Measurements from ENCODE around the gene SUZ12. TPM values are rescaled to one million over a fixed set of nuclear protein-coding genes. Genes with fewer than 3 reads are reported as not detected.
A peak's percentile ranks its signal among the peaks of the same experiment; 100 is the strongest.
"Not testable (repeated sequence)": the region's sequence is repeated elsewhere in the genome, so short reads cannot be mapped to it uniquely, and the experiment has no call there.

The SUZ12 gene
- total and polyA plus RNA-seq, 2 experiments from 2014 or later, result 11.8 to 16.7 TPM

DNA sequence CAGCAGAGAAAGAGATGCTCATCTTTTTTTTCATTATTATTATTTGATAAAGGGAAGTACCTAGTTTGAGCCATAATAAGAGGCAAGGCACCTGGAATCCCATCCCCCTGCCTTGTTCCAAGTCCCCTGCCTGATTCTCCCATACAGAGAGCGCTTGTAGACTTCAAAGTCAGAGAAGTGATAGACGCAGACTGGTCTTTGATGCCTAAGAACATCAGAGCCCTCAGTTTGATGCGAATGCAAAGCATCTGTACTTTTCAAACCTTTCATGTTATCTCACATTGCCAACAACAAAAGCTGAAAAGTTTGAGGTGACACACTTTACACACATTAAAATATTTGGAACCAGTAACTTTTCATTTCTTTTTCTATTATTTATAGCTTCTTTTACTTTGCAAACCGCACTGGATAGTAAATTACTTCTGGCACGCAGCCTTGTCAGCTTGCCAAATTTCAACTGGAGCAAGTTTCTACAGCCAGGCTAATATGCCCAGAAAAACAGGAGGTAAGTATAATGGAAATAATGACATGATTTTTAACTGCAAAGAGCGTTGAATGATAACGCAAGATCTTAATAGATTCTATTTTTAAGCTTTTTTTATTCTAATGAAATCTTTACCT is 29.4 kb upstream of the SUZ12 start:
- H3K4me1 ChIP-seq (ENCODE audit: low read depth), result no peaks in the 10 kb centered on the region
- H3K4me3 ChIP-seq, result no peak overlapping the region
- TF ChIP-seq, protein P1, sequence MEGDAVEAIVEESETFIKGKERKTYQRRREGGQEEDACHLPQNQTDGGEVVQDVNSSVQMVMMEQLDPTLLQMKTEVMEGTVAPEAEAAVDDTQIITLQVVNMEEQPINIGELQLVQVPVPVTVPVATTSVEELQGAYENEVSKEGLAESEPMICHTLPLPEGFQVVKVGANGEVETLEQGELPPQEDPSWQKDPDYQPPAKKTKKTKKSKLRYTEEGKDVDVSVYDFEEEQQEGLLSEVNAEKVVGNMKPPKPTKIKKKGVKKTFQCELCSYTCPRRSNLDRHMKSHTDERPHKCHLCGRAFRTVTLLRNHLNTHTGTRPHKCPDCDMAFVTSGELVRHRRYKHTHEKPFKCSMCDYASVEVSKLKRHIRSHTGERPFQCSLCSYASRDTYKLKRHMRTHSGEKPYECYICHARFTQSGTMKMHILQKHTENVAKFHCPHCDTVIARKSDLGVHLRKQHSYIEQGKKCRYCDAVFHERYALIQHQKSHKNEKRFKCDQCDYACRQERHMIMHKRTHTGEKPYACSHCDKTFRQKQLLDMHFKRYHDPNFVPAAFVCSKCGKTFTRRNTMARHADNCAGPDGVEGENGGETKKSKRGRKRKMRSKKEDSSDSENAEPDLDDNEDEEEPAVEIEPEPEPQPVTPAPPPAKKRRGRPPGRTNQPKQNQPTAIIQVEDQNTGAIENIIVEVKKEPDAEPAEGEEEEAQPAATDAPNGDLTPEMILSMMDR (IDR thresholded peaks at IDR 0.05; ENCODE audit: low read depth, low read length), result no peak
- H3K9me3 ChIP-seq (ENCODE audit: low read depth), result no peaks in the 10 kb centered on the region
- peak in 1 of 2 donors; percentile 72 for DNase-seq (ENCODE audit: low read depth in 1 of 2, low spot score in 1 of 2)
- H3K27me3 ChIP-seq, result no peaks in the 10 kb centered on the region
- no peaks in the 10 kb centered on the region for H3K36me3 ChIP-seq
- no peak overlapping the region for H3K27ac ChIP-seq

DNA sequence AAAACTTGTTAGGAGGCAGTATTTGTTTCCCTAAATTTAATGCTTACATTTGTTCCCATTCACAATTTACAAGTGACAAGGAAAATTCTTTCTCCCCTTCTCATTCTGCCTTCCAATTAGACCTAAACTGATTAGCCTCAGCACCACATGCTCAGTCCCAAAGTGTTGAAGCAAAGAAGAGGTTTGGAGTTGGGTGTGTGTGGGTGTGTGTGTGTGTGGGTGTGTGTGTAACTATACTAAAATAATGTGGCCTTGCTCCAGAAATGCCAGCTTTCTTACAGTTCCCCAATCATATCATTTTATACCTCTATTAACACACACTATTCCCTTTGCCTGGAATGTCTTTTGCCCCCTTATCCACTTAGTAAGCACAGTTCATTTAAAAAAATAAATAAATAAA is 28.4 kb upstream of the SUZ12 start:
- Histone ChIP-seq H3K27me3 (no peaks in the 10 kb centered on the region), H3K4me3 (no peak overlapping the region), H3K36me3 (no peaks in the 10 kb centered on the region), H3K4me1 (ENCODE audit: low read depth) (no peaks in the 10 kb centered on the region), H3K27ac (no peak overlapping the region), H3K9me3 (ENCODE audit: low read depth) (no peaks in the 10 kb centered on the region)
- TF ChIP-seq, protein P1 (IDR thresholded peaks at IDR 0.05; ENCODE audit: low read depth, low read length), result no peak
- DNase-seq (ENCODE audit: low read depth in 1 of 2, low spot score in 1 of 2), result no peak

DNA sequence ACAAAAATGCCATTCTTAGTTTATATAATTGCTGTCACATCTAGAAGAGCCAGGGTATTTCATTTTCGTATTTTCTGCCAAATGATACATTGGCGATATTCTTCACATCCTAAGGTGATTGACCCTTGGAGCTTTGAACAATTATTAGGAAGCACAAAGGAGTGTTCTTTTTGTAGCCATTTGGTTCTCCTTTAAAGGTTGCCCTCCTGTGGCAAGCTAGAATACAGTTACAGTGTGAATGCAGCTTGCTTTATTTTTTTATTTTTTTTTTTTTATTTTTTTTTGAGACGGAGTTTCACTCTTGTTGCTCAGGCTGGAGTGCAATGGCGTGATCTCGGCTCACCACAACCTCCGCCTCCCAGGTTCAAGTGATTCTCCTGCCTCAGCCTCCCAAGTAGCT is 24.1 kb upstream of the SUZ12 start:
- not testable (repeated sequence) for H3K9me3 ChIP-seq (ENCODE audit: low read depth); H3K4me3 ChIP-seq; H3K27me3 ChIP-seq; H3K4me1 ChIP-seq (ENCODE audit: low read depth); H3K27ac ChIP-seq; H3K36me3 ChIP-seq
- DNase-seq (ENCODE audit: low read depth in 1 of 2, low spot score in 1 of 2), result peak; percentile 18 to 35
- TF ChIP-seq, protein P1 (IDR thresholded peaks at IDR 0.05; ENCODE audit: low read depth, low read length), result peak; percentile 36

DNA sequence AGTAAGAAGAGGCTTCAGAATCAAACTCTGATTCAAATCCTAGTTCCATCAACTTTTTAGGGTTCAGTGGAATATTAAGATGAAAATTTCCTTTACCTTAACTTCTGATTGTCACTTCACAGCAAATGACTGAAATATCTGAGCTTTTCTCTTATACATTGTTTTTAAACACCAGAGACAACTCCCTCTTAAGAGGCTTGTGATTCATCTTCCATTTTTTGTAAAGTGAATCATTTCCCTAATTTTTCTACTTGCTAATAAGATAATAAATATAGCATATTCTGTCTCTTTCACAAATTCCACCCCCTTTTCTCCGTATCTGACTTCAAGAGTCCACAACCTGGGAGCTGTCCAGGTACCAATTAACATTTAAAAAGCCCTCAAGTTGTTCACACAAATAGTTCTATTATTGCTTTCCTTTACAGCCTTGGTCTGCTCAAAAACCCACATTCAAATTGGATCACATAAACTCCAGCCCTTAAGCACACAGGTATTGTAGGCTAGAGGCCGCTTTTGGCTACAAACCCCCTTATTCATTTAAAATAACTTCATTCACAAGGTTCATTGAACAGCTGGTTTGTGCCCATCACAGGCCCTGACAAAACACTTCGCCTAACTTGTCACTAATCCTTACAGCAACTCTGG is 21.2 kb upstream of the SUZ12 start:
- Histone ChIP-seq H3K4me1 (ENCODE audit: low read depth) (no peaks in the 10 kb centered on the region), H3K4me3 (no peak overlapping the region), H3K36me3 (no peaks in the 10 kb centered on the region), H3K9me3 (ENCODE audit: low read depth) (no peaks in the 10 kb centered on the region), H3K27me3 (no peaks in the 10 kb centered on the region), H3K27ac (no peak overlapping the region)
- TF ChIP-seq, protein P1 (IDR thresholded peaks at IDR 0.05; ENCODE audit: low read depth, low read length), result no peak
- no peak for DNase-seq (ENCODE audit: low read depth in 1 of 2, low spot score in 1 of 2)

DNA sequence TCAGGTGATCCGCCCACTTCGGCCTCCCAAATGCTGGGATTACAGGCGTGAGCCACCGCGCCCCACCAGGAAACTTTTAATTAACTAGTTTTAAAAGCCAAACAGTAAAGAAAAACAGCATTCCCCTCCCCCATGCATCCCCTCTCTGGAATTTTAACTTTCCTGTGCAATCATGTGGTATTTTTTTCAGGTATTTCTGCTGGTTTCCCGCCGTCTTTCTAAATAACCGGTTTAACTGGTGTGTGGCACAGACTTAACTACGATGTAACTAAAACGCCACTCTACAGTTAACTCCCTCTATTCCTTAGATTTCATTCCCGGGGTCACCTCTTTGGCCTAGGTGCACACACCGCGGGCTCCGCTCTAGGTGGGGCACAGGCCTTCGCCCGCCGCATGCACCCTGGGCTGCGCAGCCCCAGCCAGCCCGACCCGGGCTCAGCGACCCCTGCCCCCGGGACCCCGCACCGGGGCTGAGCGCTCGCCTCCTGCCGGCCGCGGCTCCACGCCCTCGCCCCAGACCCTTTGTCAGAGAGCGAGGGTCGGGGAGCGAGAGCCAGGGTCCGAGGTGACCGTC is 20.2 kb upstream of the SUZ12 start:
- TF ChIP-seq, protein P1 (IDR thresholded peaks at IDR 0.05; ENCODE audit: low read depth, low read length), result no peak
- Histone ChIP-seq H3K9me3 (ENCODE audit: low read depth) (no peaks in the 10 kb centered on the region), H3K4me1 (ENCODE audit: low read depth) (no peaks in the 10 kb centered on the region), H3K4me3 (no peak overlapping the region), H3K27ac (no peak overlapping the region), H3K36me3 (no peaks in the 10 kb centered on the region), H3K27me3 (no peaks in the 10 kb centered on the region)
- DNase-seq (ENCODE audit: low read depth in 1 of 2, low spot score in 1 of 2), result no peak
